IMR-90 (cell line): ENCODE results near the gene DGAT2. TPM values are rescaled to one million over a fixed set of nuclear protein-coding genes. Genes with fewer than 3 reads are reported as not detected.

Experiments used
- ATAC-seq: fragments of 200-7000 bp; cut with Tn5 transposase; 2 replicates; pipeline ENCODE4 v1.9.1; 2020; ENCODE audit warnings: low read depth, mild to moderate bottlenecking, moderate library complexity
- BruUV-seq: library from RNA; stranded (reverse); fragments of 400-500 nt; replicated peaks from 2 replicates; lab custom pipeline; 2021; lab: Mats Ljungman, UMichigan
- CTCF ChIA-PET: fragments of 300-600 bp; formaldehyde crosslinking; extraction: SDS; loops from one replicate; lab custom pipeline; 2021; ENCODE audit warnings: antibody characterized with exemption; lab: Yijun Ruan, JAX
- POLR2A ChIA-PET: fragments of 300-600 bp; sonication (Branson Sonifier 250); formaldehyde crosslinking; loops from one replicate; lab custom pipeline; 2022; ENCODE audit warnings: antibody characterized with exemption; ENCODE audit not compliant: unreplicated experiment; lab: Charles Lee
- DNase-seq: peaks from one replicate; pipeline ENCODE4 v3.0.0; 2013
- H2AFZ ChIP-seq: replicated peaks from 2 replicates; pipeline ENCODE3; 2013; ENCODE audit warnings: low read length, mild to moderate bottlenecking; ENCODE audit not compliant: poor library complexity
- H2AK5ac ChIP-seq: 2 replicates; pipeline ENCODE4 v1.6.1; 2013; ENCODE audit warnings: low read depth, low read length, inconsistent platforms
- H2AK9ac ChIP-seq: replicated peaks from 2 replicates; pipeline ENCODE3; 2013; ENCODE audit warnings: mild to moderate bottlenecking, low read depth, low read length, moderate library complexity; ENCODE audit not compliant: poor library complexity
- H2BK120ac ChIP-seq: 2 replicates; pipeline ENCODE4 v1.6.1; 2013; ENCODE audit warnings: low read depth, low read length, inconsistent platforms
- H2BK15ac ChIP-seq: 3 replicates; pipeline ENCODE4 v1.6.1; 2013; ENCODE audit warnings: low read depth, low read length, inconsistent platforms
- H2BK20ac ChIP-seq: 2 replicates; pipeline ENCODE4 v1.6.1; 2013; ENCODE audit warnings: low read depth, mild to moderate bottlenecking, inconsistent platforms, low read length, moderate library complexity
- H2BK5ac ChIP-seq: 2 replicates; pipeline ENCODE4 v1.6.1; 2013; ENCODE audit warnings: mild to moderate bottlenecking, low read depth, low read length, inconsistent platforms; ENCODE audit not compliant: poor library complexity, severe bottlenecking
- H3K14ac ChIP-seq: replicated peaks from 2 replicates; pipeline ENCODE4 v1.6.1; 2013; ENCODE audit warnings: low read depth, low read length, inconsistent platforms
- H3K18ac ChIP-seq: 2 replicates; pipeline ENCODE4 v1.6.1; 2013; ENCODE audit warnings: low read depth, low read length, control low read depth
- H3K23ac ChIP-seq: 2 replicates; pipeline ENCODE4 v1.6.1; 2013; ENCODE audit warnings: low read depth, low read length, inconsistent platforms
- H3K27ac ChIP-seq: 2 replicates; pipeline ENCODE4 v1.5.1; 2013; ENCODE audit warnings: mild to moderate bottlenecking, control low read depth, low read length; ENCODE audit not compliant: insufficient read depth
- H3K27me3 ChIP-seq: 2 replicates; pipeline ENCODE4 v1.6.1; 2013; ENCODE audit warnings: low read length; ENCODE audit not compliant: control insufficient read depth, insufficient read depth
- H3K36me3 ChIP-seq: 2 replicates; pipeline ENCODE4 v1.6.1; 2013; ENCODE audit warnings: low read length, mixed read lengths; ENCODE audit not compliant: control insufficient read depth, insufficient read depth
- H3K4ac ChIP-seq: 2 replicates; pipeline ENCODE4 v1.6.1; 2013; ENCODE audit warnings: low read depth, low read length, inconsistent platforms
- H3K4me1 ChIP-seq: 2 replicates; pipeline ENCODE4 v1.6.1; 2013; ENCODE audit warnings: low read length, mixed read lengths; ENCODE audit not compliant: control insufficient read depth, insufficient read depth
- H3K4me2 ChIP-seq: 2 replicates; pipeline ENCODE4 v1.6.1; 2013; ENCODE audit warnings: low read depth, mild to moderate bottlenecking, control low read depth, low read length, moderate library complexity
- H3K4me3 ChIP-seq: 2 replicates; pipeline ENCODE4 v1.5.1; 2013; ENCODE audit warnings: low read depth, mild to moderate bottlenecking, control low read depth, low read length, moderate library complexity; ENCODE audit not compliant: insufficient read depth
- H3K56ac ChIP-seq: 2 replicates; pipeline ENCODE4 v1.6.1; 2013; ENCODE audit warnings: low read length, inconsistent platforms; ENCODE audit not compliant: insufficient read depth; ENCODE audit errors: extremely low read depth
- H3K79me1 ChIP-seq, 2 experiments: 2 replicates each; pipeline ENCODE4 v1.6.1; 2013; ENCODE audit warnings: low read length in 2 of 2, inconsistent platforms in 1 of 2, low read depth in 1 of 2
- H3K9ac ChIP-seq: 2 replicates; pipeline ENCODE4 v1.6.1; 2013; ENCODE audit warnings: low read depth, low read length, control low read depth
- H3K9me1 ChIP-seq: 2 replicates; pipeline ENCODE4 v1.6.1; 2013; ENCODE audit warnings: low read length, inconsistent platforms; ENCODE audit not compliant: insufficient read depth
- H3K9me3 ChIP-seq: 2 replicates; pipeline ENCODE4 v1.6.1; 2013; ENCODE audit warnings: low read length; ENCODE audit not compliant: control insufficient read depth, insufficient read depth
- H4K20me1 ChIP-seq: 2 replicates; pipeline ENCODE4 v1.6.1; 2013; ENCODE audit warnings: low read length, inconsistent platforms; ENCODE audit not compliant: insufficient read depth
- H4K5ac ChIP-seq: 2 replicates; pipeline ENCODE4 v1.6.1; 2013; ENCODE audit warnings: mild to moderate bottlenecking, low read depth, low read length, control low read depth
- H4K8ac ChIP-seq, 2 experiments: 2 replicates each; pipeline ENCODE4 v1.6.1; 2013; ENCODE audit warnings: low read depth in 2 of 2, low read length in 2 of 2, control low read depth in 1 of 2, inconsistent platforms in 1 of 2
- H4K91ac ChIP-seq: 2 replicates; pipeline ENCODE4 v1.6.1; 2013; ENCODE audit warnings: low read depth, low read length, inconsistent platforms; ENCODE audit not compliant: insufficient read depth
- MXI1 ChIP-seq: IDR thresholded peaks from 2 replicates; pipeline ENCODE4 v1.6.1; 2012; ENCODE audit warnings: low read depth, mild to moderate bottlenecking, low read length, moderate library complexity, borderline replicate concordance
- USF2 ChIP-seq: fragments of 150-350 bp; IDR thresholded peaks from 2 replicates; pipeline ENCODE4 v1.6.1; 2017; ENCODE audit warnings: mild to moderate bottlenecking, antibody characterized with exemption, low read length, low read depth
- WGBS, 2 experiments: methylation state at CpG; one replicate each; pipeline versions ENCODE4 v1.1.5 to v1.1.7; 2013; ENCODE audit warnings: missing lambda C conversion rate in 2 of 2; ENCODE audit not compliant: insufficient read length in 1 of 2; ENCODE audit errors: extremely low coverage in 2 of 2; 5-methylcytosine and 5-hydroxymethylcytosine counted together
- dilution Hi-C: fragments of 300-500 bp; cut with HindIII; formaldehyde crosslinking; loops from one replicate; pipeline ENCODE4 v1.14.3; 2018; ENCODE audit warnings: low sequenced_read_pairs; ENCODE audit not compliant: unreplicated experiment
- in situ Hi-C: fragments of 300-500 bp; cut with MboI; formaldehyde crosslinking; loops from 3 replicates; pipeline ENCODE4 v1.14.3; 2019; ENCODE audit warnings: low sequenced_read_pairs, inconsistent platforms, mixed read lengths
- intact Hi-C: fragments of 100-400 bp; cut with micrococcal nuclease; formaldehyde crosslinking; loops from 2 replicates; pipeline ENCODE4 v1.10.0; 2022
- polyA plus RNA-seq, 3 experiments: library from polyadenylated mRNA; depleted of rRNA; stranded (reverse); fragments of >200 nt; gene quantifications; 2 replicates each; pipeline ENCODE4 v1.2.3, GENCODE V29; 2012; ENCODE audit warnings: low replicate concordance in 1 of 3
- total RNA-seq: library from RNA; depleted of rRNA; stranded (reverse); fragments of >200 nt; gene quantifications from 2 replicates; pipeline ENCODE4 v1.2.3, GENCODE V29; 2012

The DGAT2 gene
- total and polyA plus RNA-seq, 2 of the 4 experiments (the other 2 are of a cell fraction), result 2.3 to 2.4 TPM

- Histone ChIP-seq H2AFZ (no peak overlapping the region), H2AK5ac (no peak overlapping the region), H3K79me1 (no peaks in the 10 kb centered on the region), H2BK120ac (no peak overlapping the region), H3K56ac (no peak overlapping the region), H3K36me3 (no peaks in the 10 kb centered on the region), H2BK5ac (no peak overlapping the region), H3K4ac (no peak overlapping the region), H3K4me2 (no peak overlapping the region), H4K8ac (no peak overlapping the region), H3K9me3 (peaks cover 2% of the 10 kb centered on the region; the same call in 1 of the 2 replicates), H4K91ac (no peak overlapping the region), H2BK15ac (no peak overlapping the region), H3K23ac (no peak overlapping the region), H3K27ac (no peak overlapping the region), H3K9me1 (no peaks in the 10 kb centered on the region), H4K20me1 (no peaks in the 10 kb centered on the region), H3K18ac (no peak overlapping the region), H4K5ac (no peak overlapping the region), H3K14ac (no peak overlapping the region), H3K4me3 (no peak overlapping the region), H2AK9ac (no peak overlapping the region), H3K4me1 (no peaks in the 10 kb centered on the region), H3K9ac (no peak overlapping the region), H2BK20ac (no peak overlapping the region), H3K27me3 (peaks cover 60% of the 10 kb centered on the region)
- ChIA-PET CTCF (no interaction called here), POLR2A (no interaction called here)
- no TSS peak for BruUV-seq
- dilution Hi-C loops, result no loop called here
- intact Hi-C loops, result no loop called here
- in situ Hi-C loops, result no loop called here
- ATAC-seq (no peak), DNase-seq (no peak)
- 95% methylated on average over 3 of the region's 4 CpGs; no CpG with 5 or more reads in 1 of the 2 experiments for WGBS, 2 experiments
- TF ChIP-seq MXI1, result no peak
- TF ChIP-seq USF2, result no peak
Observed at GRCh38 chr11:75735181-75735845, 33.3 kb upstream of the DGAT2 start.
